H9 (cell line): ENCODE results near the gene WDR70. TPM values are rescaled to one million over a fixed set of nuclear protein-coding genes. Genes with fewer than 3 reads are reported as not detected.

Experiments used
- DNase-seq: peaks from one replicate; pipeline ENCODE4 v3.0.0-alpha.2; 2017
- H2AFZ ChIP-seq: one replicate; pipeline ENCODE4 v1.6.1; 2013; ENCODE audit warnings: mild to moderate bottlenecking, low read length, control low read depth, moderate library complexity
- H2AK5ac ChIP-seq: 2 replicates; pipeline ENCODE4 v1.6.1; 2013; ENCODE audit warnings: low read length, control low read depth, mixed read lengths; ENCODE audit not compliant: insufficient read length
- H2BK120ac ChIP-seq: one replicate; pipeline ENCODE4 v1.6.1; 2013; ENCODE audit warnings: low read depth, mild to moderate bottlenecking, low read length, control low read depth, inconsistent platforms; ENCODE audit not compliant: poor library complexity, severe bottlenecking
- H2BK12ac ChIP-seq: 2 replicates; pipeline ENCODE4 v1.6.1; 2013; ENCODE audit warnings: low read length, control low read depth, mixed read lengths, low read depth; ENCODE audit not compliant: insufficient read length
- H2BK15ac ChIP-seq: 2 replicates; pipeline ENCODE4 v1.6.1; 2013; ENCODE audit warnings: low read depth, low read length, control low read depth
- H2BK20ac ChIP-seq: one replicate; pipeline ENCODE4 v1.6.1; 2013; ENCODE audit warnings: low read depth, mild to moderate bottlenecking, low read length, control low read depth, inconsistent platforms; ENCODE audit not compliant: poor library complexity, severe bottlenecking
- H2BK5ac ChIP-seq: 2 replicates; pipeline ENCODE4 v1.6.1; 2013; ENCODE audit warnings: low read length, control low read depth, mixed read lengths; ENCODE audit not compliant: insufficient read length
- H3K14ac ChIP-seq: 2 replicates; pipeline ENCODE4 v1.6.1; 2013; ENCODE audit warnings: low read length, control low read depth; ENCODE audit not compliant: insufficient read depth
- H3K18ac ChIP-seq: 2 replicates; pipeline ENCODE4 v1.6.1; 2013; ENCODE audit warnings: low read depth, mild to moderate bottlenecking, mixed read lengths, low read length, control low read depth; ENCODE audit not compliant: insufficient read length
- H3K23ac ChIP-seq: 2 replicates; pipeline ENCODE4 v1.6.1; 2013; ENCODE audit warnings: low read length, control low read depth, mixed read lengths, low read depth; ENCODE audit not compliant: insufficient read length
- H3K23me2 ChIP-seq: 2 replicates; pipeline ENCODE4 v1.6.1; 2013; ENCODE audit warnings: low read depth, mild to moderate bottlenecking, mixed read lengths, low read length, control low read depth; ENCODE audit not compliant: insufficient read length, poor library complexity, severe bottlenecking
- H3K27ac ChIP-seq: 2 replicates; pipeline ENCODE4 v1.5.1; 2013; ENCODE audit warnings: low read length, control low read depth, mixed read lengths, low read depth; ENCODE audit not compliant: insufficient read length
- H3K27me3 ChIP-seq: 2 replicates; pipeline ENCODE4 v1.6.1; 2013; ENCODE audit warnings: low read length, control low read depth, inconsistent platforms; ENCODE audit not compliant: insufficient read depth
- H3K4ac ChIP-seq: 2 replicates; pipeline ENCODE4 v1.6.1; 2013; ENCODE audit warnings: low read depth, mild to moderate bottlenecking, control low read depth, inconsistent platforms, low read length, moderate library complexity
- H3K4me1 ChIP-seq: 2 replicates; pipeline ENCODE4 v1.6.1; 2013; ENCODE audit warnings: low read length, control low read depth, inconsistent platforms; ENCODE audit not compliant: insufficient read depth
- H3K4me2 ChIP-seq: 2 replicates; pipeline ENCODE4 v1.6.1; 2013; ENCODE audit warnings: low read length, control low read depth, mixed read lengths; ENCODE audit not compliant: insufficient read length, insufficient read depth
- H3K56ac ChIP-seq: 2 replicates; pipeline ENCODE4 v1.6.1; 2013; ENCODE audit warnings: low read depth, mild to moderate bottlenecking, mixed read lengths, low read length, control low read depth; ENCODE audit not compliant: insufficient read length
- H3K79me1 ChIP-seq: 2 replicates; pipeline ENCODE4 v1.6.1; 2013; ENCODE audit warnings: low read depth, mild to moderate bottlenecking, moderate library complexity, low read length, control low read depth, inconsistent platforms; ENCODE audit not compliant: insufficient read depth, poor library complexity, severe bottlenecking
- H3K79me2 ChIP-seq: 2 replicates; pipeline ENCODE4 v1.6.1; 2013; ENCODE audit warnings: low read length, control low read depth, inconsistent platforms; ENCODE audit not compliant: insufficient read depth
- H3K9ac ChIP-seq: 2 replicates; pipeline ENCODE4 v1.6.1; 2013; ENCODE audit warnings: low read length, control low read depth, mixed read lengths; ENCODE audit not compliant: insufficient read length; ENCODE audit errors: extremely low read depth
- H3K9me3 ChIP-seq: one replicate; pipeline ENCODE4 v1.6.1; 2013; ENCODE audit warnings: low read depth, low read length, inconsistent platforms; ENCODE audit not compliant: control insufficient read depth
- H3T11ph ChIP-seq: one replicate; pipeline ENCODE4 v1.6.1; 2013; ENCODE audit warnings: mild to moderate bottlenecking, low read length, control low read depth, inconsistent platforms
- H4K20me1 ChIP-seq: one replicate; pipeline ENCODE4 v1.6.1; 2013; ENCODE audit not compliant: control insufficient read depth, insufficient read length, insufficient read depth
- H4K5ac ChIP-seq: 2 replicates; pipeline ENCODE4 v1.6.1; 2013; ENCODE audit warnings: low read depth, mild to moderate bottlenecking, mixed read lengths, low read length, control low read depth; ENCODE audit not compliant: insufficient read length
- H4K8ac ChIP-seq: replicated peaks from 2 replicates; pipeline ENCODE4 v1.6.1; 2013; ENCODE audit warnings: low read length, control low read depth, mixed read lengths, low read depth; ENCODE audit not compliant: insufficient read length
- H4K91ac ChIP-seq: 2 replicates; pipeline ENCODE4 v1.6.1; 2013; ENCODE audit warnings: low read depth, mild to moderate bottlenecking, moderate library complexity, mixed read lengths, low read length, control low read depth; ENCODE audit not compliant: insufficient read length
- H3K27ac Mint-ChIP-seq, 3 experiments: 2 replicates in 2 of 3; 3 replicates in 1 of 3; pipeline ENCODE4 v1.8.0; 2020 to 2021; ENCODE audit warnings: mixed read lengths in 3 of 3, mild to moderate bottlenecking in 1 of 3, moderate library complexity in 1 of 3
- H3K27me3 Mint-ChIP-seq: 2 replicates; pipeline ENCODE4 v1.8.0; 2021; ENCODE audit warnings: low read depth, mild to moderate bottlenecking, moderate library complexity, mixed read lengths
- H3K36me3 Mint-ChIP-seq, 3 experiments: 2 replicates in 2 of 3; 3 replicates in 1 of 3; pipeline ENCODE4 v1.8.0; 2020 to 2021; ENCODE audit warnings: low read depth in 3 of 3, mixed read lengths in 3 of 3; ENCODE audit not compliant: insufficient read depth in 1 of 3
- H3K4me1 Mint-ChIP-seq, 2 experiments: 2 replicates each; pipeline ENCODE4 v1.8.0; 2020; ENCODE audit warnings: mixed read lengths in 2 of 2
- H3K4me3 Mint-ChIP-seq, 2 experiments: 2 replicates in 1 of 2; 3 replicates in 1 of 2; pipeline ENCODE4 v1.8.0; 2020 to 2021; ENCODE audit warnings: mild to moderate bottlenecking in 2 of 2, mixed read lengths in 2 of 2, moderate library complexity in 1 of 2
- H3K9me3 Mint-ChIP-seq, 2 experiments: 2 replicates in 1 of 2; 3 replicates in 1 of 2; pipeline ENCODE4 v1.8.0; 2020; ENCODE audit warnings: mild to moderate bottlenecking in 2 of 2, mixed read lengths in 2 of 2, moderate library complexity in 1 of 2
- CTCF ChIP-seq: fragments of 200-600 bp; sonication (generic); conservative IDR thresholded peaks from 3 replicates; pipeline ENCODE4 v1.8.0; 2021; ENCODE audit warnings: antibody characterized with exemption, mild to moderate bottlenecking
- WGBS: extraction: QIAGEN DNeasy Blood & Tissue Kit; methylation state at CpG from one replicate; pipeline ENCODE4 v1.1.7; 2013; ENCODE audit warnings: missing lambda C conversion rate, low lambda C conversion rate, mixed read lengths; ENCODE audit not compliant: insufficient read length; ENCODE audit errors: extremely low coverage; 5-methylcytosine and 5-hydroxymethylcytosine counted together
- total RNA-seq: library from RNA; stranded (reverse); gene quantifications from 2 replicates; pipeline ENCODE4 v1.2.1, GENCODE V29; 2021

WDR70 gene
- total RNA-seq, 1 experiment from 2014 or later = 38.1 TPM

GRCh38 chr5:37791321-37791720 lies 412.2 kb downstream of the WDR70 start:
- Histone ChIP-seq H3K4me2 (no peak overlapping the region), H2BK120ac (no peak overlapping the region), H4K5ac (no peak overlapping the region), H2BK15ac (no peak overlapping the region), H2BK20ac (no peak overlapping the region), H3K4me1 (no peaks in the 10 kb centered on the region), H3K79me2 (no peaks in the 10 kb centered on the region), H3K27ac (no peak overlapping the region), H2AFZ (no peak overlapping the region), H3K9me3 (no peaks in the 10 kb centered on the region), H4K8ac (no peak overlapping the region), H3K14ac (no peak overlapping the region), H2BK5ac (no peak overlapping the region), H3T11ph (no peak overlapping the region), H3K4ac (no peak overlapping the region), H3K23me2 (no peaks in the 10 kb centered on the region), H3K9ac (no peak overlapping the region), H3K79me1 (no peaks in the 10 kb centered on the region), H4K20me1 (no peaks in the 10 kb centered on the region), H4K91ac (no peak overlapping the region), H3K56ac (no peak overlapping the region), H3K23ac (no peak overlapping the region), H3K27me3 (no peaks in the 10 kb centered on the region), H3K18ac (no peak overlapping the region), H2AK5ac (no peak overlapping the region), H2BK12ac (no peak overlapping the region)
- Mint-ChIP-seq H3K4me3 (no peak overlapping the region), H3K4me1 (peaks cover 7 to 12% of the 10 kb centered on the region in 2 experiments), H3K27ac (no peak overlapping the region), H3K9me3 (peaks cover 27 to 37% of the 10 kb centered on the region in 2 experiments), H3K36me3 (peaks cover 12 to 21% (median 12%) of the 10 kb centered on the region in 3 experiments), H3K27me3 (peaks cover 5% of the 10 kb centered on the region)
- no peak for TF ChIP-seq CTCF
- WGBS = no CpG with 5 or more reads among the region's 2 CpGs
- DNase-seq = no peak
